Suprapubic skin (tissue), 4 donors: ENCODE data around the gene ITGAL. TPM values are rescaled to one million over a fixed set of nuclear protein-coding genes. Genes with fewer than 3 reads are reported as not detected.

Source experiments
- DNase-seq, 2 donors: peaks; one replicate each; pipeline ENCODE4 v3.0.0-alpha.2; 2019; ENCODE audit warnings: low spot score in 2 of 2
- H3K27ac ChIP-seq: fragments of 200-600 bp; sonication (generic); one replicate; pipeline ENCODE4 v1.5.1; 2019
- H3K27me3 ChIP-seq: fragments of 200-600 bp; sonication (generic); one replicate; pipeline ENCODE4 v1.5.1; 2019
- H3K36me3 ChIP-seq: fragments of 200-600 bp; sonication (generic); one replicate; pipeline ENCODE4 v1.5.1; 2019
- H3K4me1 ChIP-seq: fragments of 200-600 bp; sonication (generic); one replicate; pipeline ENCODE4 v1.5.1; 2019
- H3K4me3 ChIP-seq: fragments of 200-600 bp; sonication (generic); one replicate; pipeline ENCODE4 v1.5.1; 2019; ENCODE audit warnings: mild to moderate bottlenecking
- H3K9me3 ChIP-seq: fragments of 200-600 bp; sonication (generic); one replicate; pipeline ENCODE4 v1.5.1; 2019
- CTCF ChIP-seq, 2 donors: fragments of 200-600 bp in 1 of 2; fragments of 450-650 bp in 1 of 2; sonication (generic) in 1 of 2; IDR thresholded peaks; one replicate each; pipeline ENCODE4 v1.5.1; 2016 to 2019; ENCODE audit warnings: antibody characterized with exemption in 2 of 2, mild to moderate bottlenecking in 1 of 2, moderate library complexity in 1 of 2
- EP300 ChIP-seq: sonication (generic); formaldehyde crosslinking; IDR thresholded peaks from one replicate; pipeline ENCODE4 v1.6.1; 2017; ENCODE audit warnings: antibody characterized with exemption
- POLR2A ChIP-seq, 2 donors: fragments of 450-650 bp; IDR thresholded peaks; one replicate each; pipeline ENCODE4 v1.6.1; 2017; ENCODE audit warnings: antibody characterized with exemption in 2 of 2, mild to moderate bottlenecking in 2 of 2, moderate library complexity in 2 of 2
- POLR2AphosphoS5 ChIP-seq, 3 donors: sonication (generic); formaldehyde crosslinking; IDR thresholded peaks; one replicate each; pipeline ENCODE4 v1.6.1; 2017; ENCODE audit warnings: antibody characterized with exemption in 3 of 3
- WGBS: methylation state at CpG from one replicate; pipeline ENCODE4 v1.1.5; 2018; 5-methylcytosine and 5-hydroxymethylcytosine counted together
- total RNA-seq, 4 donors: library from RNA; depleted of rRNA; stranded (reverse); fragments of >200 nt; gene quantifications; one replicate each; pipeline ENCODE4 v1.1.0, GENCODE V29; 2016

Gene ITGAL
- total RNA-seq, 4 donors from 2014 or later = 0.47 to 4.3 (median 1.9) TPM

- no peak overlapping the region for H3K4me3 ChIP-seq
- H3K9me3 ChIP-seq = no peaks in the 10 kb centered on the region
- H3K4me1 ChIP-seq = peaks cover 43% of the 10 kb centered on the region
- H3K27ac ChIP-seq = no peak overlapping the region
- TF ChIP-seq CTCF (IDR thresholded peaks at IDR 0.05) (no peak), POLR2AphosphoS5 (IDR thresholded peaks at IDR 0.05) (no peak), EP300 (no peak), POLR2A (IDR thresholded peaks at IDR 0.05) (no peak)
- H3K27me3 ChIP-seq = no peaks in the 10 kb centered on the region
- WGBS = 63% methylated on average over 3 of the region's 4 CpGs
- H3K36me3 ChIP-seq = peaks cover 35% of the 10 kb centered on the region
- DNase-seq = no peak
These were observed 56.4 kb downstream of the ITGAL start for GRCh38 chr16:30528799-30529457.

GRCh38 chr16:30530163-30531037 is 57.9 kb downstream of the ITGAL start:
- no peaks in the 10 kb centered on the region for H3K27me3 ChIP-seq
- H3K36me3 ChIP-seq = peaks cover 25% of the 10 kb centered on the region
- no peak overlapping the region for H3K4me3 ChIP-seq
- H3K9me3 ChIP-seq = no peaks in the 10 kb centered on the region
- peaks cover 46% of the 10 kb centered on the region for H3K4me1 ChIP-seq
- no peak for TF ChIP-seq CTCF (IDR thresholded peaks at IDR 0.05)
- no peak for TF ChIP-seq POLR2AphosphoS5 (IDR thresholded peaks at IDR 0.05)
- no peak for TF ChIP-seq POLR2A (IDR thresholded peaks at IDR 0.05)
- peak overlapping the region; percentile 21 for H3K27ac ChIP-seq
- whole genome bisulfite sequencing = 56% methylated on average over 13 of the region's 13 CpGs
- DNase-seq = no peak

- Histone ChIP-seq H3K27ac (no peak overlapping the region), H3K27me3 (no peaks in the 10 kb centered on the region), H3K9me3 (no peaks in the 10 kb centered on the region), H3K4me3 (no peak overlapping the region), H3K4me1 (peaks cover 46% of the 10 kb centered on the region), H3K36me3 (peaks cover 25% of the 10 kb centered on the region)
- DNase-seq = no peak
- WGBS = 94% methylated on average over 20 of the region's 57 CpGs
- TF ChIP-seq CTCF (IDR thresholded peaks at IDR 0.05) (no peak), EP300 (no peak), POLR2AphosphoS5 (IDR thresholded peaks at IDR 0.05) (no peak), POLR2A (IDR thresholded peaks at IDR 0.05) (no peak)
These were observed 60.0 kb downstream of the ITGAL start for GRCh38 chr16:30532285-30533145.

- peaks cover 40% of the 10 kb centered on the region for H3K4me1 ChIP-seq
- H3K27ac ChIP-seq = no peak overlapping the region
- H3K36me3 ChIP-seq = peaks cover 25% of the 10 kb centered on the region
- H3K27me3 ChIP-seq = no peaks in the 10 kb centered on the region
- H3K9me3 ChIP-seq = no peaks in the 10 kb centered on the region
- H3K4me3 ChIP-seq = no peak overlapping the region
- 72% methylated on average over 11 of the region's 11 CpGs for WGBS
- TF ChIP-seq CTCF (IDR thresholded peaks at IDR 0.05) = no peak
- no peak for TF ChIP-seq POLR2AphosphoS5 (IDR thresholded peaks at IDR 0.05)
- TF ChIP-seq POLR2A (IDR thresholded peaks at IDR 0.05) = no peak
- DNase-seq = no peak
These were observed 60.6 kb downstream of the ITGAL start for GRCh38 chr16:30533146-30533522.
